Astrocyte of the cerebellum (primary cell): Measurements from ENCODE around the gene ACSF3.
"Not testable (repeated sequence)": the region's sequence is repeated elsewhere in the genome, so short reads cannot be mapped to it uniquely, and the experiment has no call there.

Source experiments
- DNase-seq: peaks from one replicate; pipeline ENCODE4 v3.0.0-alpha.2; 2011; ENCODE audit warnings: low read depth
- H3K4me3 ChIP-seq: 2 replicates; pipeline ENCODE4 v1.5.1; 2011; ENCODE audit warnings: mild to moderate bottlenecking, low read depth, low read length, moderate library complexity
- CTCF ChIP-seq: IDR thresholded peaks from 2 replicates; pipeline ENCODE4 v1.5.1; 2012; ENCODE audit warnings: low read length, low read depth, moderate library complexity, mild to moderate bottlenecking; ENCODE audit errors: missing control alignments
- in situ Hi-C: cut with HindIII; loops from 2 replicates; pipeline ENCODE4 v1.10.0; 2017; ENCODE audit warnings: low sequenced_read_pairs

The ACSF3 gene

GRCh38 chr16:89065458-89065822, 28.2 kb upstream of the ACSF3 start:
- in situ Hi-C loops: no loop called here
- DNase-seq: no peak
- H3K4me3 ChIP-seq: no peak overlapping the region
- no peak for TF ChIP-seq CTCF

GRCh38 chr16:89066721-89067120, 26.9 kb upstream of the ACSF3 start:
- in situ Hi-C loops: no loop called here
- no peak for DNase-seq
- TF ChIP-seq CTCF: no peak
- no peak overlapping the region for H3K4me3 ChIP-seq

- no peak for DNase-seq
- TF ChIP-seq CTCF: no peak
- in situ Hi-C loops: no loop called here
- H3K4me3 ChIP-seq: no peak overlapping the region
Observed at GRCh38 chr16:89067677-89068443, 25.8 kb upstream of the ACSF3 start.

- DNase-seq, H3K4me3 ChIP-seq, in situ Hi-C loops: not testable (repeated sequence)
Observed at GRCh38 chr16:89068814-89069616, 24.6 kb upstream of the ACSF3 start.

GRCh38 chr16:89069920-89070319, 23.7 kb upstream of the ACSF3 start:
- TF ChIP-seq CTCF: no peak
- in situ Hi-C loops: no loop called here
- DNase-seq: no peak
- H3K4me3 ChIP-seq: no peak overlapping the region

GRCh38 chr16:89070590-89070989, 23.1 kb upstream of the ACSF3 start:
- DNase-seq: no peak
- TF ChIP-seq CTCF: no peak
- H3K4me3 ChIP-seq: no peak overlapping the region
- in situ Hi-C loops: no loop called here

- in situ Hi-C loops: no loop called here
- no peak overlapping the region for H3K4me3 ChIP-seq
- no peak for TF ChIP-seq CTCF
- DNase-seq: no peak
Observed at GRCh38 chr16:89071686-89072547, 21.7 kb upstream of the ACSF3 start.
